GM21528 (cell line): ENCODE results near the gene PRR12.

Source experiments
- ATAC-seq: cut with Tn5 transposase; IDR thresholded peaks from one replicate; pipeline ENCODE4 v1.9.1; 2021; ENCODE audit warnings: mild to moderate bottlenecking, moderate library complexity; ENCODE audit not compliant: unreplicated experiment, low FRiP score

PRR12 gene

DNA sequence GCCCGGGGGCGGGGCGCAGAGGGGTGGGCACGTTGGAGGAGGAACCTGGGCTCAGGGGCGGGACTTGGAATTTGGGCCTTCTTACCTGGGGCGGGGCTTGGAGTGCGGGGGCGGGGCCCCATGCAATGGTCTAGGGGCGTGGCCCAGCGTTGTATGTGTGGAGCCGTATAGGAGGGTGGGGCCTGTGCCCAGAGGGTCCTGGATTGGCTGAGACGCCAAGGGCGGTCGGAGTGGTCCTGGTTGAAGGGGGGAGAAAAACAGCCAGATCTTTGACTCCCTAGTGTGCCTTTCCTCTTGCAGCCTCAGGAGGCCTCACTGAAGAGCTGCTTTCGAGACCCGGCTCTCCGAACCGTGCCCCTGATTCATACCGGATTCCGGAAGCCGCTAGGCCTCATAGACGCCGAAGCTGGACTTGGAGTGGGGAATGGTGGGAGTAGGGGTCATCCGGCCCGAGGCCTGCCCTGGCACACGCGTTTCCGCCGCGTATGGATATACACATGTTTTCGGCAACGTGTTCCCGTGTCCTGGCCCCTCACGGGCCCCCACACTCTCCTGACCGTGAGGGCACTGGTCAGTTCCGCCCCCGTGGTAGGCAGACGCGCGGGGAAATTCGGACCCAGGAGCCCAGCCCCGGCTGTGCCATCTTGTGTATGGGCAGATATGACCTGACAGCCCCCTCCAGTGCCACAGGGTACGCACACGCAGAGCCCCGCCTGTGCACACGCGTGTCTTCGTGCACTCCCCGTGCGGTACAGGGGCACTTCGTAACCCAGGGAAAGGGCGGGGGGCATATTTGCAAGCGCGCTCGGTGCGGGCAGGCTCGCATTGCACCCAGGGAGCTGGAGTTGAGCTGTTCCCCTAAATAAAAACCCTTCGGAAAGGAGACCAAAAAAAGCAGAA lies 661 bp upstream of the PRR12 start:
- peak; percentile 55 for ATAC-seq

GRCh38 chr19:49591731-49592485 lies 926 bp downstream of the PRR12 start:
- ATAC-seq: no peak

DNA sequence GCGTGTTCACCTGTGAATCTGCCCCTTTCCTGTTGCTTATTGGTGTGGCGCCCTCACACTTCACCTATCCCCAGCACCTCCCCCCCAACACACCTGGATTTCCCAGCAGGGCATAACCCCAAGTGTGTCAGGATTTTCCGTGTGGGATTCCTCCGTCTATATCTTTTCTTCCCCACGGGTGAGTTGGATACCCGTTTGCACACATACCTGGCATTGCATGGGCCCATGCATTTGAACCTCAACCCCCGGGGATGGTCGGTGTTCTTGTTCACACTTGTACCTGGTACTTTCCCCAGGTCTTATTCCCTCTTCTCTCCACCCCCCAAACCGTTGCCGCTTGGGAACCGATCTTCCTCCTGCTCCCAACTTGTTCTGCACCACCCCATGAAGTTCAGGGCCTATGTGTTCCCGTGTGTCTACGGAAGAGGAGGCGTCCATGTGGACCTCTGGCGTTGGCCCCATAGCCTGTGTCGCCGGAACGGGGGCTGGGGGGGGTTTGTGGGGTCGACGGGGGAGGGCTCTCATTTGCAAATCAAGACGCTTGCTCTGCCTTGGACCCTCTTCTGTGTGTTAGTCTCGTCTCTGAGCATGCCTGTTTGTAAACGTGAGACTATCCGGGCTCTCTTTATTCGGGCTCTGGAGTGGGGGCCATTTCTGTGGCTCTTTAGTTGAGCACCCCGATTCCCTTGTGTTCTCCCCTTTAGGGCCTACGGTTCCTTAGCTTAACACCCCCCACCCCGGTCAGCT lies 1.7 kb downstream of the PRR12 start:
- no peak for ATAC-seq

DNA sequence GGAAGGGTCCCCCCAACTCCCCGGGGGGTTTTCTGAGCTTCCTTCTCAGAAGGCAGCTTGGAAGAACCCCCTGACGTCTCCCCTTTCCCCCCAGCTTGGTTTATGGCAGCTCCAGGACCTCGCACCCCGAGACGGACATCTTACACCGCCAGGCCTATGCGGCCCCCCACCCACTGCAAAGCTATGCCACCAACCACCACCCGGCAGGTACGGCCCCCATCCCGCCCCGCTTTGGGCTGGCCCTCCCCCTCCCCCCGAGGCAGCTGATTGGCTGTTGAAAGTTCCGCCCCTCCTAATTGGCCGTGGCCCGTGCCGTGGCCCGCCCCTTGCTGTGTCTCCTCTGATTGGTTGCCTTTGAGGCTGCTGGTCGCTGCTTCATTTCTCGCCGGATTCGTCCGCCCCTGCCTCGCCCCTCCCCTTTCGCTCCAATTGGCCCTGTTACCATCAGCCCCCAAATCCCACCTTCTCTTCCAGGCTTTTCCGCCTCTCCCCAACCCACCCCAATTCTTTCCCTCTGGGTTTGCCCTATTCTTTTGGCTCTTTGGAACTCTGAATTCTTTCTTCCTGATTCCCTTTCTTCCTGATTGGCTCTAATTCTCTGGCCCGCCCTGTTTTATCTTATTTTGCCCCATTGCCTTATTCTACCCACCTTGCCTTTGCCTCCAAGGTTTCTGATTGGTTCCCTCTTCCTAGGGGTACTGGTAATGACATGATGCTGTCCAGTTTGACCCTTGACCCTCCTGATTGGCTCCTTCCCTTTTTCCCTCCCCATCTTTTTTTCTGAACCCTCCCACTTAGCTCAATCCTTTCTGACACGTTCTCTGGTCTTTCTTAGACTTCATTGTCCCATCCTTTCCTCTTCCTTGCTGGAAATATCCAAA lies 2.5 kb downstream of the PRR12 start:
- ATAC-seq: peak; percentile 35

DNA sequence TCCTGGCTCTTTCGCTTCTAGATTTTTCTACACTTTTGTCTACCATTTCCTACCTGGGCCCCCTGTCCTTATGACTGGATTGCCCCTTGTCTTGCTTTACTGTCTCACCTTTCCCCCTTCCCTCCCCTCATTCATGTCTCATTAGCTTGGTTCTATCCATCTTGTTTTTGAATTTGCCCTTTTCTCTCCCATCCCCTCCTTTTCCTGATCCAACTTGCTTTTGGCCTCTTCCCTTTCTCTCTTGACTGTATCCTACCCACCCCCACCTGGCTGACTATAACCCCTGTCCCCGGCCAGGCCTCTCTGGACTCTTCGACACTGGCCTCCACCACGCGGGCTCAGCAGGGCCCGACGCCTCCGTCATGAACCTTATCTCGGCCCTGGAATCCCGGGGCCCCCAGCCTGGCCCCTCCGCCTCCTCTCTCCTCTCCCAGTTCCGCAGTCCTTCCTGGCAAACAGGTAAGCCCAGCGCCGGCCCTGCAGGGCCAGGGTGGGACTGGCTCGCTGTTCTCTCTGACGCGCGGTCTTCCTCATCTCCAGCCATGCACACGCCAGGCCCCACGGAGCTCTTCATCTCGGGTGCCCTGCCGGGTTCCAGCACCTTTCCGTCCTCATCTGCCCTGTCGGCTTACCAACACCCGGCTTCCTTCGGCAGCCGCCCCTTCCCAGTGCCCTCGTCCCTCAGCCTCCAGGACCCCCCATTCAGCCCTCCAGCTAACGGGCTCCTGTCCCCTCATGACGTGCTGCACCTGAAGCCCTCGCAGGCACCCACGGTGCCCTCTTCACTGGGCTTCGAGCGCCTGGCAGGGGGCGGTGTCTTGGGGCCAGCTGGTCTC lies 3.4 kb downstream of the PRR12 start:
- ATAC-seq: no peak

- no peak for ATAC-seq
These were observed 4.2 kb downstream of the PRR12 start for GRCh38 chr19:49594993-49595818.

- no peak for ATAC-seq
These were observed 4.9 kb downstream of the PRR12 start for GRCh38 chr19:49595819-49596404.

- no peak for ATAC-seq
These were observed 5.4 kb downstream of the PRR12 start for GRCh38 chr19:49596407-49596806.

DNA sequence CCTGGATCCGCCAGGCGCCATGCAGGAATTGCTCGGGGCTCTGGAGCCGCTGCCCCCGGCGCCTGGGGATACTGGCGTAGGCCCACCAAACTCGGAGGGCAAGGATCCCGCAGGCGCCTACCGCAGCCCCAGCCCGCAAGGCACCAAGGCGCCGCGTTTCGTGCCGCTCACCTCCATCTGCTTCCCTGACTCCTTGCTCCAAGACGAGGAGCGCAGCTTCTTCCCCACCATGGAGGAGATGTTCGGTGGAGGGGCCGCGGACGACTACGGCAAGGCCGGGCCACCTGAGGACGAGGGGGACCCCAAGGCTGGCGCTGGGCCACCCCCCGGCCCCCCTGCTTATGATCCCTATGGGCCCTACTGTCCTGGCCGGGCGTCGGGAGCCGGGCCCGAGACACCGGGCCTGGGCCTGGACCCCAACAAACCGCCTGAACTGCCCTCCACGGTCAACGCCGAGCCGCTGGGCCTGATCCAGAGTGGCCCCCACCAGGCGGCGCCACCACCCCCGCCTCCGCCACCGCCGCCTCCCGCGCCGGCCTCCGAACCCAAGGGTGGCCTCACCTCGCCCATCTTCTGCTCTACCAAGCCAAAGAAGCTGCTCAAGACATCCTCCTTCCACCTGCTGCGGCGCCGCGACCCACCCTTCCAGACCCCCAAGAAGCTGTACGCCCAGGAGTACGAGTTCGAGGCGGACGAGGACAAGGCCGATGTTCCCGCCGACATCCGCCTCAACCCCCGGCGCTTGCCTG lies 6.1 kb downstream of the PRR12 start:
- ATAC-seq: no peak

DNA sequence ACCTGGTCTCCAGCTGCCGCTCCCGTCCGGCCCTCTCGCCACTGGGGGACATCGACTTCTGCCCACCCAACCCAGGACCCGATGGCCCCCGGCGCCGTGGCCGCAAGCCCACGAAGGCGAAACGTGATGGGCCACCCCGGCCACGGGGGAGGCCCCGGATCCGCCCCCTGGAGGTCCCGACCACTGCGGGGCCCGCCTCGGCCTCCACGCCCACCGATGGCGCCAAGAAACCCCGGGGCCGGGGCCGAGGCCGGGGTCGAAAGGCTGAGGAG lies 6.7 kb downstream of the PRR12 start:
- ATAC-seq: no peak

- ATAC-seq: no peak
These were observed 8.7 kb downstream of the PRR12 start for GRCh38 chr19:49599378-49600295.

- no peak for ATAC-seq
These were observed 10.6 kb downstream of the PRR12 start for GRCh38 chr19:49601482-49602038.

- no peak for ATAC-seq
These were observed 11.8 kb downstream of the PRR12 start for GRCh38 chr19:49602806-49603205.

DNA sequence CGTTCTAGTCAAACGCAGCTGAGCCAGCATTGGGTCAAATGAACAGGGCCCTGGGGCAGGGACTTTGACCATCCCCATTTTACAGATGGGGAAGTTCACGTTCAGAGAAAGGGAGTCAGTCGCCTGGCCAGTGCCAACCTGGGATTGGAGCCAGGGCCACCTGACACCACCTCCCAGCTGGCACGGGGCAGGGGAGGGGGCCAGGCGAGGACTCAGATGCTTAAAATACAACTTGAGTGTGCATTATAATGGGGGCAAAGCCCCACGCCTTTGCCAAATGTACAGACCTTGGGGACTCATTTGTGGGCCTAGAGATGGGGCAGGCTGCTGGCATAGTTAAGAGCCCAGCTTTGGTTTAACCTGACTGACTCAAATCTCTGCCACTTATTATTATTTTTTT lies 14.6 kb downstream of the PRR12 start:
- ATAC-seq: no peak

GRCh38 chr19:49609499-49610092 lies 18.6 kb downstream of the PRR12 start:
- no peak for ATAC-seq

DNA sequence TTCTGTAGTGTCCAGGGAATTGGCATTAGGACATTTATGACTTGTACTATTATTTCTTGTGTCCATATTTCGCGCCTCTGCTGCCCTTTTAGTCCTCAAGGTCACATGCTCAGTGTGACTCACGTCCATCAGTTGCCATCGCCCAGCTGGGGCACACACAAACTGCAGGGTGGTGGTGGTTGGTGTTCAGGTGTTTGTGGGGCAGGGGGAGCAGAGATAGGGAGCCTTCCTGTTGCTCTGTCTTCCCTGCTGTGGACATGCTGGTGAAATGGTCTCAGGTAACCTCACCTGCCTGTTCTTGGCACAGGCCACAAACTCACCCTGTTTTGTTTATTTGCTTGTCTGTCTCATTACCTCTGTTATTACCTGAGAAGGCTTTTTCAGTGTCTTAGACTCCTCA lies 22.4 kb downstream of the PRR12 start:
- ATAC-seq: no peak
